Loucy (cell line): Measurements from ENCODE around the gene BRD1.

ENCODE experiments used
- CTCF ChIP-seq: fragments of 200-600 bp; sonication (generic); conservative IDR thresholded peaks from 2 replicates; pipeline ENCODE4 v1.5.1; 2014; ENCODE audit warnings: mild to moderate bottlenecking, antibody characterized with exemption, low read length
- EZH2phosphoT487 ChIP-seq: fragments of 200-600 bp; IDR thresholded peaks from 2 replicates; pipeline ENCODE4 v1.6.1; 2018; ENCODE audit warnings: antibody characterized with exemption, mild to moderate bottlenecking, moderate library complexity, borderline replicate concordance

- TF ChIP-seq CTCF = no peak
- TF ChIP-seq EZH2phosphoT487 = no peak
Measured at GRCh38 chr22:49783036-49783746, 44.5 kb downstream of the BRD1 start.
